H1 (cell line): Measurements from ENCODE around the gene WDCP.

Experiments used
- EZH2 ChIP-seq: fragments of 200-600 bp; sonication (generic); IDR thresholded peaks from 2 replicates; pipeline ENCODE4 v1.7.1; 2012; ENCODE audit warnings: low read depth, mild to moderate bottlenecking, moderate library complexity, low read length, inconsistent platforms; ENCODE audit not compliant: severe bottlenecking
- GABPA ChIP-seq: IDR thresholded peaks from 2 replicates; pipeline ENCODE4 v1.6.1; 2011; ENCODE audit warnings: mild to moderate bottlenecking, low read length, moderate library complexity, borderline replicate concordance; ENCODE audit not compliant: insufficient read depth
- JUN ChIP-seq: IDR thresholded peaks from 2 replicates; pipeline ENCODE4 v1.6.1; 2011; ENCODE audit warnings: low read depth, mild to moderate bottlenecking, improper control_type of control experiment, low read length
- POLR2A ChIP-seq, 2 experiments: IDR thresholded peaks; 1 replicate in 1 of 2; 2 replicates in 1 of 2; pipeline ENCODE4 v1.6.1; 2011; ENCODE audit warnings: low read depth in 2 of 2, low read length in 2 of 2, mild to moderate bottlenecking in 2 of 2; ENCODE audit errors: control extremely low read depth in 1 of 2
- POLR2AphosphoS5 ChIP-seq: IDR thresholded peaks from 2 replicates; pipeline ENCODE4 v1.6.1; 2011; ENCODE audit warnings: low read depth, low read length
- RFX5 ChIP-seq: IDR thresholded peaks from 2 replicates; pipeline ENCODE4 v1.6.1; 2011; ENCODE audit warnings: low read depth, low read length, improper control_type of control experiment, borderline replicate concordance
- RXRA ChIP-seq: IDR thresholded peaks from 2 replicates; pipeline ENCODE4 v1.6.1; 2011; ENCODE audit warnings: low read depth, mild to moderate bottlenecking, low read length, moderate library complexity; ENCODE audit not compliant: insufficient read depth
- SP1 ChIP-seq: IDR thresholded peaks from 2 replicates; pipeline ENCODE4 v1.6.1; 2011; ENCODE audit warnings: low read depth, low read length
- SP4 ChIP-seq: IDR thresholded peaks from 2 replicates; pipeline ENCODE4 v1.6.1; 2012; ENCODE audit warnings: low read length, inconsistent platforms
- YY1 ChIP-seq: IDR thresholded peaks from 2 replicates; pipeline ENCODE4 v1.6.1; 2011; ENCODE audit warnings: low read depth, mild to moderate bottlenecking, low read length
- TF ChIP-seq, protein P1 (sequence below), 3 experiments: IDR thresholded peaks; 1 replicate in 2 of 3; 2 replicates in 1 of 3; pipeline versions ENCODE4 v1.5.1 to v1.6.1; 2011; ENCODE audit warnings: low read length in 3 of 3, mild to moderate bottlenecking in 3 of 3, inconsistent platforms in 2 of 3, low read depth in 1 of 3, moderate library complexity in 1 of 3; ENCODE audit not compliant: insufficient read depth in 1 of 3; ENCODE audit errors: control extremely low read depth in 1 of 3
- TF ChIP-seq, protein P2 (sequence below): IDR thresholded peaks from 2 replicates; pipeline ENCODE4 v1.6.1; 2012; ENCODE audit warnings: inconsistent platforms
- TF ChIP-seq, protein P3 (sequence below): IDR thresholded peaks from 2 replicates; pipeline ENCODE4 v1.6.1; 2012; ENCODE audit warnings: inconsistent platforms
- TF ChIP-seq, protein P4 (sequence below): IDR thresholded peaks from 2 replicates; pipeline ENCODE4 v1.6.1; 2011; ENCODE audit warnings: low read length, improper control_type of control experiment

DNA sequence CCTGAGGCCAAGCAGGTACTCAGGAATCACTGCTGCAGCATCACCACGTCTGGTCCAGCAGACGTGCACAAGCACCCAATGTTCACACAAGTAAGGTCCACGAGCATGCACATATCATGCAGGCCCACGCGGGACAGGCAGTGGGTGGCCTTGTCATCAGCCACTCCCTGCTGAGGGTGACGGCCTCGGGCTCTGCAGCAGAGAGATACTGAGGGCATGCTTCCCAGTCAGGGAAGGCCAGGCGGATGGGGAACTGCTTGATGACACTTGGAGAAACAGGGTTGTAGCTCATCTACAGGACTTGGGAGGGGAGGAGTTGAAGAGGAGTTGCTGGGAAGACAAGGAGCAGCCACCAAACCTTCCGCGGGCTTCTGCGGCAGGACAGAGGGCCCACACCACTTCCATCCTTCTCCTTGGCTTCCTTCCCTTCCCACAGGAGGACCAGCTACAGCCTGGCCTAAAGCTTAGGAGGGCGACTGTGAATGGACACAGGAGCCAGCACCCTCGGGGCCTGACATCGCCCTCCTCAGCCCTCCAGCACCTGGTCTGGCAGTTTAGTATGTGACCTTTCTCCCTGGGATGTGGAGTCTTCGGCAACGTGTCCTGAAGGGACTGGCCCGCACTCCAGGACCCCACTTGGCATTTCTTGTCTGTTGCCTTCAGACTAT is 22.1 kb downstream of the WDCP start:
- TF ChIP-seq, protein P1, sequence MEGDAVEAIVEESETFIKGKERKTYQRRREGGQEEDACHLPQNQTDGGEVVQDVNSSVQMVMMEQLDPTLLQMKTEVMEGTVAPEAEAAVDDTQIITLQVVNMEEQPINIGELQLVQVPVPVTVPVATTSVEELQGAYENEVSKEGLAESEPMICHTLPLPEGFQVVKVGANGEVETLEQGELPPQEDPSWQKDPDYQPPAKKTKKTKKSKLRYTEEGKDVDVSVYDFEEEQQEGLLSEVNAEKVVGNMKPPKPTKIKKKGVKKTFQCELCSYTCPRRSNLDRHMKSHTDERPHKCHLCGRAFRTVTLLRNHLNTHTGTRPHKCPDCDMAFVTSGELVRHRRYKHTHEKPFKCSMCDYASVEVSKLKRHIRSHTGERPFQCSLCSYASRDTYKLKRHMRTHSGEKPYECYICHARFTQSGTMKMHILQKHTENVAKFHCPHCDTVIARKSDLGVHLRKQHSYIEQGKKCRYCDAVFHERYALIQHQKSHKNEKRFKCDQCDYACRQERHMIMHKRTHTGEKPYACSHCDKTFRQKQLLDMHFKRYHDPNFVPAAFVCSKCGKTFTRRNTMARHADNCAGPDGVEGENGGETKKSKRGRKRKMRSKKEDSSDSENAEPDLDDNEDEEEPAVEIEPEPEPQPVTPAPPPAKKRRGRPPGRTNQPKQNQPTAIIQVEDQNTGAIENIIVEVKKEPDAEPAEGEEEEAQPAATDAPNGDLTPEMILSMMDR (IDR thresholded peaks at IDR 0.05; ENCODE audit: control extremely low read depth in 1 of 3, insufficient read depth in 1 of 3, low read depth in 1 of 3, low read length in 3 of 3) = no peak
- TF ChIP-seq RXRA = no peak
- TF ChIP-seq POLR2A (IDR thresholded peaks at IDR 0.05; ENCODE audit: control extremely low read depth in 1 of 2, low read depth in 2 of 2, low read length in 2 of 2) = no peak
- no peak for TF ChIP-seq POLR2AphosphoS5
- no peak for TF ChIP-seq EZH2
- TF ChIP-seq GABPA = no peak
- TF ChIP-seq RFX5 = no peak
- no peak for TF ChIP-seq SP1
- TF ChIP-seq, protein P2, sequence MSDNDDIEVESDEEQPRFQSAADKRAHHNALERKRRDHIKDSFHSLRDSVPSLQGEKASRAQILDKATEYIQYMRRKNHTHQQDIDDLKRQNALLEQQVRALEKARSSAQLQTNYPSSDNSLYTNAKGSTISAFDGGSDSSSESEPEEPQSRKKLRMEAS = no peak
- no peak for TF ChIP-seq SP4
- TF ChIP-seq, protein P3, sequence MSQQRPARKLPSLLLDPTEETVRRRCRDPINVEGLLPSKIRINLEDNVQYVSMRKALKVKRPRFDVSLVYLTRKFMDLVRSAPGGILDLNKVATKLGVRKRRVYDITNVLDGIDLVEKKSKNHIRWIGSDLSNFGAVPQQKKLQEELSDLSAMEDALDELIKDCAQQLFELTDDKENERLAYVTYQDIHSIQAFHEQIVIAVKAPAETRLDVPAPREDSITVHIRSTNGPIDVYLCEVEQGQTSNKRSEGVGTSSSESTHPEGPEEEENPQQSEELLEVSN = no peak
- TF ChIP-seq, protein P4, sequence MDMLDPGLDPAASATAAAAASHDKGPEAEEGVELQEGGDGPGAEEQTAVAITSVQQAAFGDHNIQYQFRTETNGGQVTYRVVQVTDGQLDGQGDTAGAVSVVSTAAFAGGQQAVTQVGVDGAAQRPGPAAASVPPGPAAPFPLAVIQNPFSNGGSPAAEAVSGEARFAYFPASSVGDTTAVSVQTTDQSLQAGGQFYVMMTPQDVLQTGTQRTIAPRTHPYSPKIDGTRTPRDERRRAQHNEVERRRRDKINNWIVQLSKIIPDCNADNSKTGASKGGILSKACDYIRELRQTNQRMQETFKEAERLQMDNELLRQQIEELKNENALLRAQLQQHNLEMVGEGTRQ = no peak
- TF ChIP-seq YY1 = no peak
- TF ChIP-seq JUN = no peak
